ENCODE data around the gene HOXA9. TPM values are rescaled to one million over a fixed set of nuclear protein-coding genes. Genes with fewer than 3 reads are reported as not detected.
A peak's percentile ranks its signal among the peaks of the same experiment; 100 is the strongest.

HOXA9 gene
- polyA plus RNA-seq, 3 donors: 0.55 to 1.9 (median 1.2) TPM

DNA sequence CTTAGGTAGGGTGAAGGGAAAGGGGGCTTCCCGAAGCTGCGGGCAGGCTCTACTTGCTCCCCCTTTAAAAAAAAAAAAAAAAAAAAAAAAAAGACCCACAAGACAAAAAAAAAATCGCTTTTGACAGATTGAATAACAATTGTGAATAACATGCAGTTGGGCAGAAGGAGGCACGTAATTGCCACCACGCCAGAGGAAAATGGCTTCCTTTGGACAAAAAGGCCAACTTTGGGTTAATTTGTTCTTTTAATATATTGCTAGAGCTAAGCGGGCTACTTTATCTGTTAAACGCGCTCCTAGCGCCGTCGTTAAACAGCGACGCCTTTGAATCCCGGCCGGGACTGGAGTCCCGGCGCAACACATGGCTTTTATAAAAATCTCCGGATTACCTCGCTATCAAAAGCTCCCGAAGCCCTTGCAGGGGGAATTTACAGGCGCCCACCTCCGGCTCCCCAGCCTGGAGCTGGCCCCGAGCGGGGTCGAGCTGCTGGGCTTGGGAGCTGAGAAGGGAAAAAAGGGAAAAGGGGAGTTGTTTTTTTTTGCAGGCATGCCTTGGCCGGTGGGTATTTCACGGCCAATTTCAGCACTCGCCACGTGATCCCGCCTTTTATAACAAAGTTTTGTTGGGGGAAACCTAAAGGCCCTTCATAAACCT is 18.5 kb upstream of the HOXA9 start:
- Histone ChIP-seq H3K27me3 (ENCODE audit: control insufficient read depth in 2 of 2, insufficient read depth in 2 of 2, low read length in 2 of 2) (peaks cover 81 to 99% of the 10 kb centered on the region in 2 donors), H3K27ac (ENCODE audit: low read depth in 1 of 2, low read length in 2 of 2) (no peak overlapping the region), H3K9me3 (replicated peaks in 1 of 2; ENCODE audit: control insufficient read depth in 1 of 2, insufficient read depth in 1 of 2, low read length in 2 of 2) (peaks cover 14 to 53% of the 10 kb centered on the region in 2 donors), H3K79me2 (ENCODE audit: insufficient read depth, low read length) (no peaks in the 10 kb centered on the region), H3K9ac (ENCODE audit: insufficient read depth, low read length, poor library complexity, severe bottlenecking) (no peak overlapping the region), H2AFZ (ENCODE audit: insufficient read depth, low read depth, low read length, poor library complexity, severe bottlenecking) (peak overlapping the region; percentile 58), H3K36me3 (replicated peaks in 1 of 2; ENCODE audit: control insufficient read depth in 1 of 2, insufficient read depth in 2 of 2, low read length in 2 of 2) (no peaks in the 10 kb centered on the region), H3K4me3 (replicated peaks in 1 of 3; ENCODE audit: low read depth in 2 of 3, low read length in 3 of 3) (peak overlapping the region in 2 of 3 experiments; percentile 6 to 71), H4K20me1 (ENCODE audit: insufficient read depth, low read length) (no peaks in the 10 kb centered on the region), H3K4me2 (replicated peaks; ENCODE audit: extremely low read depth, low read length, poor library complexity, severe bottlenecking) (peak overlapping the region; percentile 76), H3K4me1 (ENCODE audit: control insufficient read depth in 1 of 2, insufficient read depth in 2 of 2, low read length in 2 of 2) (peaks cover 49 to 52% of the 10 kb centered on the region in 2 donors)
- Mint-ChIP-seq H3K27ac (no peak overlapping the region), H3K27me3 (ENCODE audit: low read depth in 3 of 3) (peaks cover 94 to 99% (median 99%) of the 10 kb centered on the region in 3 donors), H3K4me1 (peaks cover 58% of the 10 kb centered on the region), H3K36me3 (peaks cover 18 to 34% of the 10 kb centered on the region in 2 donors), H3K9me3 (peaks cover 3 to 47% (median 31%) of the 10 kb centered on the region in 7 donors), H3K4me3 (peak overlapping the region; percentile 72 to 93)
- WGBS (ENCODE audit: insufficient coverage): 4% methylated on average over 20 of the region's 30 CpGs
- no peak for DNase-seq
- TF ChIP-seq, protein P1, sequence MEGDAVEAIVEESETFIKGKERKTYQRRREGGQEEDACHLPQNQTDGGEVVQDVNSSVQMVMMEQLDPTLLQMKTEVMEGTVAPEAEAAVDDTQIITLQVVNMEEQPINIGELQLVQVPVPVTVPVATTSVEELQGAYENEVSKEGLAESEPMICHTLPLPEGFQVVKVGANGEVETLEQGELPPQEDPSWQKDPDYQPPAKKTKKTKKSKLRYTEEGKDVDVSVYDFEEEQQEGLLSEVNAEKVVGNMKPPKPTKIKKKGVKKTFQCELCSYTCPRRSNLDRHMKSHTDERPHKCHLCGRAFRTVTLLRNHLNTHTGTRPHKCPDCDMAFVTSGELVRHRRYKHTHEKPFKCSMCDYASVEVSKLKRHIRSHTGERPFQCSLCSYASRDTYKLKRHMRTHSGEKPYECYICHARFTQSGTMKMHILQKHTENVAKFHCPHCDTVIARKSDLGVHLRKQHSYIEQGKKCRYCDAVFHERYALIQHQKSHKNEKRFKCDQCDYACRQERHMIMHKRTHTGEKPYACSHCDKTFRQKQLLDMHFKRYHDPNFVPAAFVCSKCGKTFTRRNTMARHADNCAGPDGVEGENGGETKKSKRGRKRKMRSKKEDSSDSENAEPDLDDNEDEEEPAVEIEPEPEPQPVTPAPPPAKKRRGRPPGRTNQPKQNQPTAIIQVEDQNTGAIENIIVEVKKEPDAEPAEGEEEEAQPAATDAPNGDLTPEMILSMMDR (IDR thresholded peaks at IDR 0.05): no peak
- intact Hi-C loops (cut with micrococcal nuclease): loop anchor here in 1 of 2 donors (1.0 kb wide), 1 partner anchor 11 kb away; no protein-coding TSS in a partner anchor

DNA sequence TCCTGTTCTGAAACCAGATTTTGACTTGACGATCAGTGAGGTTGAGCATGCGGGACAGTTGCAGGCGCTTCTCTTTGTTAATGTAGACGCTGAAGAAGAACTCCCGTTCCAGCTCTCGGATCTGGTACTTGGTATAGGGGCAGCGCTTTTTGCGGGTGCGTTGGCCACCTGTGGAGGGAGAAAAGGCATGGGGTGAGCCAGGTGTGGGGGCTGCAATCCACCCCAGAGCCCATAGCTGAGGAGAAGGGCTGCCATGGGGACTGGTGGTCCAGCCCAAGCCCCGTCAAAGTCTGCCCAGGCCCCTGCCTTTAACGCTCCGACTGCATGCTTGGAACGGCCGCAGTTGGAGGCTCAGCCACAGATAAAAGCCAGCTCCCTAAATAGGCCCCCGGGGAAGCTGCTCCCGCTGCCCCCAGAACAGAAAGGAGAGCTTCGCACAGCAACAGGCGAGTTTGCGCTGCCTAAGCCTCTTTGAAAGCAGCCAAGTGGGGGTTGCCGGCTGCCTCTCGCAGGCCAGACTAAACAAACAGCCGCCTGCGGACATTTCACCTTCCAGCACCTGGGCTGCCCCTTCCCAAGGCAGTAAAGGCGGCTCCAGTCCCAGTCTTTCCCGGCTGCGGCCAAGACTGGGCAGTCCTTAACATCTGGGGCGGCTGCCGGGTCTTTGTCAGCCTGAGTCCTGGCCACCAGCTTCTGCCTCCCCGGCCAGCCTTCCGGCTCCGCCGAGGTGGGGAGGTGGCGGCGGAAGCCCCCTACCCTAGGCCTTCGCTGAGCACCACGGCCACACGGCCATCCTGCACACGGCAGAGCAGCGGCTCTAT is 17.7 kb upstream of the HOXA9 start:
- no peaks in the 10 kb centered on the region for H3K79me2 ChIP-seq (ENCODE audit: insufficient read depth, low read length)
- peaks cover 13 to 27% of the 10 kb centered on the region in 2 donors for H3K36me3 Mint-ChIP-seq
- peaks cover 50% of the 10 kb centered on the region for H3K4me1 Mint-ChIP-seq
- H3K4me3 Mint-ChIP-seq: peak overlapping the region in 1 of 2 donors; percentile 93
- intact Hi-C loops (cut with micrococcal nuclease): no loop called here
- 19% methylated on average over 27 of the region's 39 CpGs for WGBS (ENCODE audit: insufficient coverage)
- TF ChIP-seq, protein P1 (IDR thresholded peaks at IDR 0.05): no peak
- H3K27me3 ChIP-seq (ENCODE audit: control insufficient read depth in 2 of 2, insufficient read depth in 2 of 2, low read length in 2 of 2): peaks cover 75 to 99% of the 10 kb centered on the region in 2 donors
- no peak overlapping the region for H3K9ac ChIP-seq (ENCODE audit: insufficient read depth, low read length, poor library complexity, severe bottlenecking)
- no peak overlapping the region for H3K27ac Mint-ChIP-seq
- H2AFZ ChIP-seq (ENCODE audit: insufficient read depth, low read depth, low read length, poor library complexity, severe bottlenecking): no peak overlapping the region
- peaks cover 3 to 45% (median 24%) of the 10 kb centered on the region in 7 donors for H3K9me3 Mint-ChIP-seq
- H3K27me3 Mint-ChIP-seq (ENCODE audit: low read depth in 3 of 3): peaks cover 93 to 98% (median 96%) of the 10 kb centered on the region in 3 donors
- H3K4me1 ChIP-seq (ENCODE audit: control insufficient read depth in 1 of 2, insufficient read depth in 2 of 2, low read length in 2 of 2): peaks cover 42 to 45% of the 10 kb centered on the region in 2 donors
- peak overlapping the region; percentile 76 for H3K4me2 ChIP-seq (replicated peaks; ENCODE audit: extremely low read depth, low read length, poor library complexity, severe bottlenecking)
- H3K9me3 ChIP-seq (replicated peaks in 1 of 2; ENCODE audit: control insufficient read depth in 1 of 2, insufficient read depth in 1 of 2, low read length in 2 of 2): peaks cover 9 to 49% of the 10 kb centered on the region in 2 donors
- no peaks in the 10 kb centered on the region for H3K36me3 ChIP-seq (replicated peaks in 1 of 2; ENCODE audit: control insufficient read depth in 1 of 2, insufficient read depth in 2 of 2, low read length in 2 of 2)
- no peak overlapping the region for H3K4me3 ChIP-seq (replicated peaks in 1 of 3; ENCODE audit: low read depth in 2 of 3, low read length in 3 of 3)
- H3K27ac ChIP-seq (ENCODE audit: low read depth in 1 of 2, low read length in 2 of 2): no peak overlapping the region
- no peaks in the 10 kb centered on the region for H4K20me1 ChIP-seq (ENCODE audit: insufficient read depth, low read length)
- DNase-seq: no peak

All from CD14-positive monocyte (primary cell).